ENCODE results near the gene ACTMAP.

ACTMAP gene

DNA sequence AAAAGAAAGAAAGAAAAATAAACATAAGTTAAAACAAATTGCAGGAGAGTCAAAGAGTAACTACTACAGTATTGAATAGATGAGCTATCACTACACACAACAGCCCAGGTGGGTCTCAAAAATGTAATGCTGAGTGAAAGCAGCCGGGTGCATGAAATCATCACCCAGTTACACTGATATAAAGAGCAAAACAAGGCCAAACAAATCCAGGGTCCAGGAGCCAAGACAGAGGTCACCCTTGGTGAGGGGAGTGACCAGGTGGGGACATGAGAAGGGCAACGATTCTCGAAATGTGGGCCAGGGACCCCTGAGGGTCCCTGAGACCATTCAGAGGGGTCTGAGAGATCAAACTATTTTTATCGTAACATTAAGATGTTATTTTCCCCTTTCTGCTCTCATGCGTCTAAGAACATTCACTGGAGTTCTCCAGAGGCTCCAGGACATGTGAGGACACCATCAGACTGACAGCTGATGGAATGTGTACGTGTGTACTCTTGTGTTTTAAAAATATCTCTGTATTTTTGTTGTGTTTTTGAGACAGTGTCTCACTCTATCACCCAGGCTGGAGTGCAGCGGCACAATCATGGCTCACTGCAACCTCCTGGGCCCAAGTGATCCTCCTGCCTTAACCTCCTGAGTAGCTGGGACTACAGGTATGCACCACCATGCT is 44.2 kb downstream of the ACTMAP start:
- Histone ChIP-seq H3K9ac (ENCODE audit: low read depth, low read length, poor library complexity, severe bottlenecking) (no peak overlapping the region), H3K4me2 (ENCODE audit: low read depth, low read length, poor library complexity, severe bottlenecking) (no peak overlapping the region), H3F3A (ENCODE audit: low read depth) (no peaks in the 10 kb centered on the region), H3K4me3 (ENCODE audit: low read length, poor library complexity, severe bottlenecking) (no peak overlapping the region), H2AFZ (ENCODE audit: low read length) (no peak overlapping the region), H3K36me3 (ENCODE audit: insufficient read depth, low read length) (peaks cover 13% of the 10 kb centered on the region; the same call in 1 of the 2 replicates), H3K9me2 (replicated peaks; ENCODE audit: low read depth, low read length) (no peaks in the 10 kb centered on the region), H4K20me1 (ENCODE audit: insufficient read depth, low read length, poor library complexity, severe bottlenecking) (no peaks in the 10 kb centered on the region), H3K79me2 (ENCODE audit: insufficient read depth, low read length) (no peaks in the 10 kb centered on the region), H3K9me3 (ENCODE audit: insufficient read depth, low read depth, low read length) (no peaks in the 10 kb centered on the region), H3K27me3 (ENCODE audit: insufficient read depth, low read length, poor library complexity, severe bottlenecking) (no peaks in the 10 kb centered on the region), H3K4me1 (ENCODE audit: insufficient read depth, low read length, poor library complexity, severe bottlenecking) (no peaks in the 10 kb centered on the region)
- no peak for TF ChIP-seq EZH2phosphoT487 (IDR thresholded peaks at IDR 0.05; ENCODE audit: borderline replicate concordance)
- TF ChIP-seq, protein P1, sequence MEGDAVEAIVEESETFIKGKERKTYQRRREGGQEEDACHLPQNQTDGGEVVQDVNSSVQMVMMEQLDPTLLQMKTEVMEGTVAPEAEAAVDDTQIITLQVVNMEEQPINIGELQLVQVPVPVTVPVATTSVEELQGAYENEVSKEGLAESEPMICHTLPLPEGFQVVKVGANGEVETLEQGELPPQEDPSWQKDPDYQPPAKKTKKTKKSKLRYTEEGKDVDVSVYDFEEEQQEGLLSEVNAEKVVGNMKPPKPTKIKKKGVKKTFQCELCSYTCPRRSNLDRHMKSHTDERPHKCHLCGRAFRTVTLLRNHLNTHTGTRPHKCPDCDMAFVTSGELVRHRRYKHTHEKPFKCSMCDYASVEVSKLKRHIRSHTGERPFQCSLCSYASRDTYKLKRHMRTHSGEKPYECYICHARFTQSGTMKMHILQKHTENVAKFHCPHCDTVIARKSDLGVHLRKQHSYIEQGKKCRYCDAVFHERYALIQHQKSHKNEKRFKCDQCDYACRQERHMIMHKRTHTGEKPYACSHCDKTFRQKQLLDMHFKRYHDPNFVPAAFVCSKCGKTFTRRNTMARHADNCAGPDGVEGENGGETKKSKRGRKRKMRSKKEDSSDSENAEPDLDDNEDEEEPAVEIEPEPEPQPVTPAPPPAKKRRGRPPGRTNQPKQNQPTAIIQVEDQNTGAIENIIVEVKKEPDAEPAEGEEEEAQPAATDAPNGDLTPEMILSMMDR (conservative IDR thresholded peaks at IDR 0.05; ENCODE audit: low read length): no peak

DNA sequence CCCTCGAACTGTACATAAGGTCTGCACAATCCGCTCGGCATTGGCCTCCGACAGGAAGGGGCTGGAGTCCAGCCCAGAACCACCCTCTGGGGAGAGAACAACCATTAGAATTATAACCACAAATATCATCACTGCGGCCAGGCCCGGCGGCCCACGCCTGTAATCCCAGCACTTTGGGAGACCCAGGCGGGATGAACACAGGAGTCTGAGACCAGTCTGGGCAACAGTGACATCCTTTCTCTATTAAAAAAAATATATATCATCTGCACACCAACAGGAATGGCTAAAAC is 45.0 kb downstream of the ACTMAP start:
- peaks cover 13% of the 10 kb centered on the region; the same call in 1 of the 2 replicates for H3K36me3 ChIP-seq (ENCODE audit: insufficient read depth, low read length)
- H3K4me2 ChIP-seq (ENCODE audit: low read depth, low read length, poor library complexity, severe bottlenecking): no peak overlapping the region
- H3K9ac ChIP-seq (ENCODE audit: low read depth, low read length, poor library complexity, severe bottlenecking): no peak overlapping the region

DNA sequence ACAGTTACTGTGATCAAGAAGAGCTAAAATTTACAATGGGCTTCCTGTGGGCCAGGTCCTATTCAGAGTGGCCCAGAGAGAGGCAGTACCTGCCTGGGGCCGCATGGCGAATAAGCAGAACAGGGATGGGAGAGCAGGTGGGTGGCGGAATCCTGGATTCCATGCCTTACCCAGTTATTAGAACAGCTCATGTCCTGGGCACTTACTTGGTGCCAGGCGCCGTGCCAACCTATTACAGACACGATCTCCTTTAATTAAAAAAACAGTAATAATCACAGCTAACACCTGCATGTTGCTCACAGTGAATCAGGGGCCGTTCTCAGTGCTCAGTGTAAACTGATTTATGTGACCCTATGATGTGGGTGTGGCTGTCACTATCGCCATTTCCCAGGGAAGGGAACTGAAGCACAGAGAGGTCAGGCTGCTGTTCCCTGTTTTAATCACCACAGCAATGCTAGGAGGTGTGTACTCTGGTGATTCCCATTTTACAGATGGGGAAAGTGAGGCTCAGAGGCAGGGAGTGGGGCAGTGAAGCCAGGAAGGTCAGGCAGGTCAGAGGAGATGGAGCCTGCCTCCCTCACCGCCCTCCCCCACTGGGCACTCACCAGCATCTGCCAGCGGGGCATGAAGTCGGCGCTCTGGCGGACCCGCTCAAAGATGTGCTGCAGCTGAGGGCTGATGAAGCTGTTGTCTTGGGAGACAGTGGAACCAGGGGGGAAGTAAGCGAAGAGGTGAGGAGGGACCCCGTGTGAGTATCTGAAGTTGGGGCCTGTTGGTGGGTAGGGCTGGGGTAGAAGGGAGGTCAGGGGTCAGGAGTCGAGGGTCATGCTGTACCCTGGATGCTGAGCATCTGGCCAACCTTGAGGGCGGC is 45.6 kb downstream of the ACTMAP start:
- Histone ChIP-seq H3K4me2 (ENCODE audit: low read depth, low read length, poor library complexity, severe bottlenecking) (no peak overlapping the region), H3K79me2 (ENCODE audit: insufficient read depth, low read length) (no peaks in the 10 kb centered on the region), H2AFZ (ENCODE audit: low read length) (no peak overlapping the region), H3K9ac (ENCODE audit: low read depth, low read length, poor library complexity, severe bottlenecking) (no peak overlapping the region), H3K9me3 (ENCODE audit: insufficient read depth, low read depth, low read length) (no peaks in the 10 kb centered on the region), H4K20me1 (ENCODE audit: insufficient read depth, low read length, poor library complexity, severe bottlenecking) (no peaks in the 10 kb centered on the region), H3F3A (ENCODE audit: low read depth) (no peaks in the 10 kb centered on the region), H3K4me1 (ENCODE audit: insufficient read depth, low read length, poor library complexity, severe bottlenecking) (no peaks in the 10 kb centered on the region), H3K9me2 (replicated peaks; ENCODE audit: low read depth, low read length) (no peaks in the 10 kb centered on the region), H3K4me3 (ENCODE audit: low read length, poor library complexity, severe bottlenecking) (no peak overlapping the region), H3K27me3 (ENCODE audit: insufficient read depth, low read length, poor library complexity, severe bottlenecking) (no peaks in the 10 kb centered on the region), H3K36me3 (ENCODE audit: insufficient read depth, low read length) (peaks cover 13% of the 10 kb centered on the region; the same call in 1 of the 2 replicates)
- no peak for TF ChIP-seq EZH2phosphoT487 (IDR thresholded peaks at IDR 0.05; ENCODE audit: borderline replicate concordance)
- TF ChIP-seq, protein P1 (conservative IDR thresholded peaks at IDR 0.05; ENCODE audit: low read length): no peak

More for the DNA sequence above, 45.0 kb downstream of the ACTMAP start:
- Histone ChIP-seq H3K79me2 (ENCODE audit: insufficient read depth, low read length) (no peaks in the 10 kb centered on the region), H3K27me3 (ENCODE audit: insufficient read depth, low read length, poor library complexity, severe bottlenecking) (no peaks in the 10 kb centered on the region), H2AFZ (ENCODE audit: low read length) (no peak overlapping the region), H3K9me2 (replicated peaks; ENCODE audit: low read depth, low read length) (no peaks in the 10 kb centered on the region), H3K4me3 (ENCODE audit: low read length, poor library complexity, severe bottlenecking) (no peak overlapping the region), H3K4me1 (ENCODE audit: insufficient read depth, low read length, poor library complexity, severe bottlenecking) (no peaks in the 10 kb centered on the region), H3F3A (ENCODE audit: low read depth) (no peaks in the 10 kb centered on the region), H4K20me1 (ENCODE audit: insufficient read depth, low read length, poor library complexity, severe bottlenecking) (no peaks in the 10 kb centered on the region), H3K9me3 (ENCODE audit: insufficient read depth, low read depth, low read length) (no peaks in the 10 kb centered on the region)
- TF ChIP-seq EZH2phosphoT487 (IDR thresholded peaks at IDR 0.05; ENCODE audit: borderline replicate concordance): no peak
- TF ChIP-seq, protein P1 (conservative IDR thresholded peaks at IDR 0.05; ENCODE audit: low read length): no peak

Measured in Loucy (cell line).